ENCODE measurements around the gene PRDM13. TPM values are rescaled to one million over a fixed set of nuclear protein-coding genes. Genes with fewer than 3 reads are reported as not detected.
"Not testable (repeated sequence)": the region's sequence is repeated elsewhere in the genome, so short reads cannot be mapped to it uniquely, and the experiment has no call there.

Gene PRDM13
- total RNA-seq, 1 experiment from 2014 or later = 0.11 TPM

DNA sequence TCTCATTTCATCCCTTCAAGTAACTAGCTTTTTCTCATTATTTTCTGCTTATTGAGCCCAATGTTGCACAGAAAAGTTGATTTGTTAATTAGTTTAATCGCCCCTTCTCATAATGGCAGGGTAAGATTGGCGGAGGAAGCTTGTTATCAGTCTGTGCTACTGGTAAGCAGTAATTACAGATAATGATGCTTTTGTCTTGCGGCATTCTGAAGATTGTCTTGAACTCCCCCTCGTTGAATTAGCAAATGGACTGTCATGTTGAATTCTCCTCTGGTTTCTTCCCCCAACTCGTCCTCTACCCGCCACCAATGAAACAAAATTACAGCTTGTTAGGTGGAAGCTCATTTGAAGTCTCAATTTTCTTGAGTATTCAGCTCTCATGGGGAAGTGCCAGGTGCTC, 39.4 kb downstream of the PRDM13 start:
- DNase-seq (ENCODE audit: low spot score) = no peak
- peaks cover 6% of the 10 kb centered on the region for H3K36me3 Mint-ChIP-seq
- CTCF ChIA-PET = no interaction called here
- H3K27me3 Mint-ChIP-seq (ENCODE audit: low read depth) = peaks cover 8% of the 10 kb centered on the region
- H3K4me3 Mint-ChIP-seq = no peak overlapping the region
- TF ChIP-seq TCF7 (CRISPR knock-in tag; IDR thresholded peaks at IDR 0.05; ENCODE audit: low read depth) (no peak), NR3C1 (CRISPR knock-in tag; conservative IDR thresholded peaks at IDR 0.05; ENCODE audit: low read depth) (no peak)
- TF ChIP-seq, protein P1, sequence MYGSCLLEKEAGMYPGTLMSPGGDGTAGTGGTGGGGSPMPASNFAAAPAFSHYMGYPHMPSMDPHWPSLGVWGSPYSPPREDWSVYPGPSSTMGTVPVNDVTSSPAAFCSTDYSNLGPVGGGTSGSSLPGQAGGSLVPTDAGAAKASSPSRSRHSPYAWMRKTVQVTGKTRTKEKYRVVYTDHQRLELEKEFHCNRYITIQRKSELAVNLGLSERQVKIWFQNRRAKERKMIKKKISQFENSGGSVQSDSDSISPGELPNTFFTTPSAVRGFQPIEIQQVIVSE (CRISPR knock-in tag; IDR thresholded peaks at IDR 0.05; ENCODE audit: borderline replicate concordance) = no peak
- TF ChIP-seq, protein P2, sequence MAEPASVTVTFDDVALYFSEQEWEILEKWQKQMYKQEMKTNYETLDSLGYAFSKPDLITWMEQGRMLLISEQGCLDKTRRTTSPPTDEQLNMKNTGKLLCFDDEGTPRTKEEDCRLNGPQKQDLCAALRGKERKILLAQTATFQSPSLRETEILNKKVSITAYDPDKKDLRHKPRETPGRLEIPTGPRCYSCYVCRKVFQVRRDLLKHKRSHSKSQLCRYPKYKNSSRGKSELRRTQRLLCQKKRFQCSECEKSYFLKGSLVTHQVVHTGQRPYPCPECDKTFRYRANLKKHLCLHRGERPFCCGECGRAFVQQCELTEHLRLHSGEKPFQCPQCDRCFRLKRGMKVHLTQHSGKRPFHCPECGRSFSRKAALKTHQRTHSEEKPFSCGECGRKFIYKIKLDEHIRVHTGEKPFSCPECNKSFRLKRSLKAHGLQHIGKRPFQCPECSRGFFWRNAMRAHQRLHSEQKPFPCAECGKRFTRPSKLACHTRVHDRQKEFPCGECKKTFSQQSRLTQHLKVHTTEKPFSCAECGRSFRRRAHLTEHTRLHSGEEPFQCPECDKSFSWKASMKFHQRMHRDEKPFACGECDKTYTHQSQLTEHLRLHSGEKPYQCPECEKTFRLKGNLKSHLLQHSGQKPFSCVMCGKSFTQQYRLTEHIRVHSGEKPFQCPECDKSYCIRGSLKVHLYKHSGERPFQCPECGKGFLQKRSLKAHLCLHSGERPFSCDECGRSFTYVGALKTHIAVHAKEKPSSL (CRISPR knock-in tag; conservative IDR thresholded peaks at IDR 0.05) = no peak
- TF ChIP-seq, protein P3, sequence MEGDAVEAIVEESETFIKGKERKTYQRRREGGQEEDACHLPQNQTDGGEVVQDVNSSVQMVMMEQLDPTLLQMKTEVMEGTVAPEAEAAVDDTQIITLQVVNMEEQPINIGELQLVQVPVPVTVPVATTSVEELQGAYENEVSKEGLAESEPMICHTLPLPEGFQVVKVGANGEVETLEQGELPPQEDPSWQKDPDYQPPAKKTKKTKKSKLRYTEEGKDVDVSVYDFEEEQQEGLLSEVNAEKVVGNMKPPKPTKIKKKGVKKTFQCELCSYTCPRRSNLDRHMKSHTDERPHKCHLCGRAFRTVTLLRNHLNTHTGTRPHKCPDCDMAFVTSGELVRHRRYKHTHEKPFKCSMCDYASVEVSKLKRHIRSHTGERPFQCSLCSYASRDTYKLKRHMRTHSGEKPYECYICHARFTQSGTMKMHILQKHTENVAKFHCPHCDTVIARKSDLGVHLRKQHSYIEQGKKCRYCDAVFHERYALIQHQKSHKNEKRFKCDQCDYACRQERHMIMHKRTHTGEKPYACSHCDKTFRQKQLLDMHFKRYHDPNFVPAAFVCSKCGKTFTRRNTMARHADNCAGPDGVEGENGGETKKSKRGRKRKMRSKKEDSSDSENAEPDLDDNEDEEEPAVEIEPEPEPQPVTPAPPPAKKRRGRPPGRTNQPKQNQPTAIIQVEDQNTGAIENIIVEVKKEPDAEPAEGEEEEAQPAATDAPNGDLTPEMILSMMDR (IDR thresholded peaks at IDR 0.05) = no peak
- no peak for ATAC-seq
- no peaks in the 10 kb centered on the region for H3K4me1 Mint-ChIP-seq
- H3K27ac Mint-ChIP-seq = no peak overlapping the region
- POLR2A ChIA-PET = interaction anchor here (1.0 kb wide), 1 partner anchor 9 kb away, joined by 3 read pairs; no protein-coding TSS in a partner anchor
- H3K9me3 Mint-ChIP-seq = peaks cover 5% of the 10 kb centered on the region

DNA sequence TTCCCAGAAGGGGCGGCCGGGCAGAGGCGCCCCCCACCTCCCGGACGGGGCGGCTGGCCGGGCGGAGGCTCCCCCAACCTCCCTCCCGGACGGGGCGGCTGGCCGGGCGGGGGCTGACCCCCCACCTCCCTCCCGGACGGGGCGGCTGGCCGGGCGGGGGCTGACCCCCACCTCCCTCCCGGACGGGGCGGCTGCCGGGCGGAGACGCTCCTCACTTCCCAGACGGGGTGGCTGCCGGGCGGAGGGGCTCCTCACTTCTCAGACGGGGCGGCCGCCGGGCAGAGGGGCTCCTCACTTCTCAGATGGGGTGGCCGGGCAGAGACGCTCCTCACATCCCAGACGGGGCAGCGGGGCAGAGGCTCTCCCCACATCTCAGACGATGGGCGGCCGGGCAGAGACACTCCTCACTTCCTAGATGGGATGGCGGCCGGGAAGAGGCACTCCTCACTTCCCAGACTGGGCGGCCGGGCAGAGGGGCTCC, 43.5 kb downstream of the PRDM13 start:
- Mint-ChIP-seq H3K27me3 (ENCODE audit: low read depth) (peaks cover 15% of the 10 kb centered on the region), H3K36me3 (peaks cover 14% of the 10 kb centered on the region), H3K9me3 (peaks cover 24% of the 10 kb centered on the region)
- POLR2A ChIA-PET; H3K27ac Mint-ChIP-seq; CTCF ChIA-PET; DNase-seq (ENCODE audit: low spot score); ATAC-seq; H3K4me1 Mint-ChIP-seq; H3K4me3 Mint-ChIP-seq: not testable (repeated sequence)

DNA sequence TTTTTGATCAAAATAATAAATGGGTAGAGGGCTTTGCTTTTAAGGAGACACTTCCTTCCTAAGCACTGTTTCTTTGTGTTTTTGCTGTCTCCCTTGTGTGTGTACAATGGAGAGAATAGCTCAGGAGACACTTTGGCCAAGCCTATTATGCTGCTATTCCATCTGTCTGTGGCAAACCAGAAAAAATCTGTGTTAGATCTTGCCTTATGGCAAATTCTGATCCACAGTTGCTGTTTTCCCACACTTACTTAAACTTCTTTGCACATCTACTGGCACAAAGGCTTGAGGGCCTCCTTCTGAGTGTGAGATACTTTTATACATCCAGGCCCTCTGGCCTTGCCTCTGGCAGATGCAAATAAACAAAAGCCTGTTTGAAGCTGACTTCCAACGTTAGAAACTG, 53.6 kb downstream of the PRDM13 start:
- Mint-ChIP-seq H3K27me3 (ENCODE audit: low read depth) (no peaks in the 10 kb centered on the region; the same call in 1 of the 2 replicates), H3K27ac (no peak overlapping the region), H3K4me1 (peaks cover 12% of the 10 kb centered on the region), H3K36me3 (no peaks in the 10 kb centered on the region), H3K4me3 (no peak overlapping the region), H3K9me3 (no peaks in the 10 kb centered on the region; the same call in 1 of the 2 replicates)
- TF ChIP-seq, protein P1 (CRISPR knock-in tag; IDR thresholded peaks at IDR 0.05; ENCODE audit: borderline replicate concordance) = no peak
- TF ChIP-seq, protein P4, sequence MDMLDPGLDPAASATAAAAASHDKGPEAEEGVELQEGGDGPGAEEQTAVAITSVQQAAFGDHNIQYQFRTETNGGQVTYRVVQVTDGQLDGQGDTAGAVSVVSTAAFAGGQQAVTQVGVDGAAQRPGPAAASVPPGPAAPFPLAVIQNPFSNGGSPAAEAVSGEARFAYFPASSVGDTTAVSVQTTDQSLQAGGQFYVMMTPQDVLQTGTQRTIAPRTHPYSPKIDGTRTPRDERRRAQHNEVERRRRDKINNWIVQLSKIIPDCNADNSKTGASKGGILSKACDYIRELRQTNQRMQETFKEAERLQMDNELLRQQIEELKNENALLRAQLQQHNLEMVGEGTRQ (CRISPR knock-in tag; IDR thresholded peaks at IDR 0.05) = no peak
- TF ChIP-seq ZNF416 (CRISPR knock-in tag; IDR thresholded peaks at IDR 0.05) (no peak), NR2C2 (CRISPR knock-in tag; IDR thresholded peaks at IDR 0.05) (no peak), TEAD4 (CRISPR knock-in tag; IDR thresholded peaks at IDR 0.05) (no peak), ZNF423 (CRISPR knock-in tag; IDR thresholded peaks at IDR 0.05) (no peak)
- TF ChIP-seq, protein P5, sequence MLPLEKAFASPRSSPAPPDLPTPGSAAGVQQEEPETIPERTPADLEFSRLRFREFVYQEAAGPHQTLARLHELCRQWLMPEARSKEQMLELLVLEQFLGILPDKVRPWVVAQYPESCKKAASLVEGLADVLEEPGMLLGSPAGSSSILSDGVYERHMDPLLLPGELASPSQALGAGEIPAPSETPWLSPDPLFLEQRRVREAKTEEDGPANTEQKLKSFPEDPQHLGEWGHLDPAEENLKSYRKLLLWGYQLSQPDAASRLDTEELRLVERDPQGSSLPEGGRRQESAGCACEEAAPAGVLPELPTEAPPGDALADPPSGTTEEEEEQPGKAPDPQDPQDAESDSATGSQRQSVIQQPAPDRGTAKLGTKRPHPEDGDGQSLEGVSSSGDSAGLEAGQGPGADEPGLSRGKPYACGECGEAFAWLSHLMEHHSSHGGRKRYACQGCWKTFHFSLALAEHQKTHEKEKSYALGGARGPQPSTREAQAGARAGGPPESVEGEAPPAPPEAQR (CRISPR knock-in tag; IDR thresholded peaks at IDR 0.05) = no peak
- TF ChIP-seq, protein P6, sequence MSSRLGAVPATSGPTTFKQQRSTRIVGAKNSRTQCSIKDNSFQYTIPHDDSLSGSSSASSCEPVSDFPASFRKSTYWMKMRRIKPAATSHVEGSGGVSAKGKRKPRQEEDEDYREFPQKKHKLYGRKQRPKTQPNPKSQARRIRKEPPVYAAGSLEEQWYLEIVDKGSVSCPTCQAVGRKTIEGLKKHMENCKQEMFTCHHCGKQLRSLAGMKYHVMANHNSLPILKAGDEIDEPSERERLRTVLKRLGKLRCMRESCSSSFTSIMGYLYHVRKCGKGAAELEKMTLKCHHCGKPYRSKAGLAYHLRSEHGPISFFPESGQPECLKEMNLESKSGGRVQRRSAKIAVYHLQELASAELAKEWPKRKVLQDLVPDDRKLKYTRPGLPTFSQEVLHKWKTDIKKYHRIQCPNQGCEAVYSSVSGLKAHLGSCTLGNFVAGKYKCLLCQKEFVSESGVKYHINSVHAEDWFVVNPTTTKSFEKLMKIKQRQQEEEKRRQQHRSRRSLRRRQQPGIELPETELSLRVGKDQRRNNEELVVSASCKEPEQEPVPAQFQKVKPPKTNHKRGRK (CRISPR knock-in tag; IDR thresholded peaks at IDR 0.05; ENCODE audit: borderline replicate concordance) = no peak
- TF ChIP-seq, protein P7, sequence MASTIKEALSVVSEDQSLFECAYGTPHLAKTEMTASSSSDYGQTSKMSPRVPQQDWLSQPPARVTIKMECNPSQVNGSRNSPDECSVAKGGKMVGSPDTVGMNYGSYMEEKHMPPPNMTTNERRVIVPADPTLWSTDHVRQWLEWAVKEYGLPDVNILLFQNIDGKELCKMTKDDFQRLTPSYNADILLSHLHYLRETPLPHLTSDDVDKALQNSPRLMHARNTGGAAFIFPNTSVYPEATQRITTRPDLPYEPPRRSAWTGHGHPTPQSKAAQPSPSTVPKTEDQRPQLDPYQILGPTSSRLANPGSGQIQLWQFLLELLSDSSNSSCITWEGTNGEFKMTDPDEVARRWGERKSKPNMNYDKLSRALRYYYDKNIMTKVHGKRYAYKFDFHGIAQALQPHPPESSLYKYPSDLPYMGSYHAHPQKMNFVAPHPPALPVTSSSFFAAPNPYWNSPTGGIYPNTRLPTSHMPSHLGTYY (CRISPR knock-in tag; IDR thresholded peaks at IDR 0.05) = no peak
- TF ChIP-seq, protein P8, sequence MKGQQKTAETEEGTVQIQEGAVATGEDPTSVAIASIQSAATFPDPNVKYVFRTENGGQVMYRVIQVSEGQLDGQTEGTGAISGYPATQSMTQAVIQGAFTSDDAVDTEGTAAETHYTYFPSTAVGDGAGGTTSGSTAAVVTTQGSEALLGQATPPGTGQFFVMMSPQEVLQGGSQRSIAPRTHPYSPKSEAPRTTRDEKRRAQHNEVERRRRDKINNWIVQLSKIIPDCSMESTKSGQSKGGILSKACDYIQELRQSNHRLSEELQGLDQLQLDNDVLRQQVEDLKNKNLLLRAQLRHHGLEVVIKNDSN (CRISPR knock-in tag; IDR thresholded peaks at IDR 0.05) = no peak
- DNase-seq (ENCODE audit: low spot score) = no peak
- CTCF ChIA-PET = no interaction called here
- no peak for ATAC-seq
- POLR2A ChIA-PET = no interaction called here

Measured in WTC11 (cell line).